IPS-NIHi7 (cell line): ENCODE results near the gene PEPD.

ENCODE experiments used
- DNase-seq: peaks from one replicate; pipeline ENCODE4 v3.0.0; 2012; ENCODE audit warnings: mixed read lengths; ENCODE audit errors: extremely low spot score

PEPD gene

DNA sequence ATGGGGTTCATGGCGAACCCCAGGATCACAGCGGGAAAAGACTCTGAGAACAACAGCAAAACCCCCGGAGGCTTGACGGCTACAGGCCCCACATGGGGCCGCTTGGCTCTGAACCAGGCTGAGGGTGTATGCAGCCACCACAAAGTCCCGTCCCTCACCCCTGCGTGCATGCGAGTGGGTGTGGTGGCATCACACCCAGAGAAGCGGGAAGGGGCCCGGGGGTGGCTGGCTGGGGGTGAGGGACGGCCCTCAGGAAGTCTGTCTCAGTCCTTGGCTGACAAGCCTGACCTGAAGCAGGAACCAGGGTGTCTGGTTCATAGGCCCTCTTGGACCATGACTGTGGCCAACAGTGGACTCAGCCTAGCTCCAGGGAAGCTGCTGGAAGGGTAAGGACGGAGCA lies 113.9 kb downstream of the PEPD start:
- no peak for DNase-seq

- DNase-seq, result no peak
These were observed 114.4 kb downstream of the PEPD start for GRCh38 chr19:33407140-33407551.

GRCh38 chr19:33406521-33407139 lies 115.0 kb downstream of the PEPD start:
- DNase-seq, result peak; percentile 94

DNA sequence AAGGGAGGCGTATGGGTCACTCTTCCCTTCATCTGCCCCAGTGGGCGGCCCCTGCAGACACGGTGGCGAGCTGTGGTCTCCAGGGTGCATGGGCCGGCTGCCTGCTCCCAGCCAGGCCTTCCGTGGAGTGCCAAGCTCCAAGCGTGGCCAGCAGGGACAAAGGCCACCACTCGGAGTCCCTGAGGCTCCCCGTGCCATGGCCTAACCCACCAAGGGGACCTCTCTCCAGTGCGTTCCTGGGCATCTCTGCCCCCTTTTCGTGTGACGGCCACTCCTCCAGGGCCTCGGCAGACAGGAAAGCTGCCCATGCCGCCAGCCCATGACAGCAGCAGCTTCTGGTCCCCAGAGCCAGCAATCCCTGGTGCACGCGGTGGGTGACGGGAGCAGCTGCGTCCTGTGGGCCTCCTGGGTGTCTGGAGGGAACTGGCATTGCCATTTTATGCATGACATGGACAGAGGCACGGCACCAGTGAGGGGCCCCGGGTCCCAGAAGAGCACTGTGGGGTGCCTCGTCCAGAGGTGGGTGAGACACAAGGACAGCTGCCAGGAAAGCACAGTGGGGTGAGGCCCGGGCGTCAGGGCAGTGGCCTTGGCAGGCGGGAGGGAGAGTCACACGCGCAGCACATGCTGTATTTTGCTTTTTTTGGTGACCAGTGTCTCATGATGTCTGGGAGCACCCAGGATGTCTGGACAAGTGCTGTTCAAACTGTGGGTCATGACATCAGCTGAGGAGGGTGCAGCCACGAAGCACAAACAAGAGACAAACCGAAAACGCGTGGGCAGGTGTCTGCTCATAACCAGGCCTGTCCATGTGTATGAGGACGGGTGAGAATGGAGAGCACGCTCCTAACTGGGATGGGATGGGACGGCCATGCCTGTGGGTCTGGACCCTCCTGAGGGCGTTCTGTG lies 115.8 kb downstream of the PEPD start:
- DNase-seq, result no peak

DNA sequence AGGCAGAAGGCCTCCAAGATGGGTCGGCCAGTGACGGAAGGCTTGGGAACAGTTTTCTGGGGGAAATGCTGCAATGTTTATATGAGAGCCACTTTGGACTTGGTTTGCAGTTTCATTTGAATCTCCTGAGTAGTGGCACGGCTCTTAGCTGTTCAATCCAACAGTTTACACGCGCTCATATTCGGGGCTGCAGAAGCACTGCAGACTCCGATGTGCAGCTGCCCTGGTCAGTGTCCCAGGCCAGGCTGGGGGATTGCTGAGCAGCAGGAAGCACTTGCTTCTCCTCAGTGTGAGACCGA lies 116.4 kb downstream of the PEPD start:
- no peak for DNase-seq

- no peak for DNase-seq
These were observed 116.9 kb downstream of the PEPD start for GRCh38 chr19:33404506-33405253.

- DNase-seq, result no peak
These were observed 117.7 kb downstream of the PEPD start for GRCh38 chr19:33403973-33404304.

DNA sequence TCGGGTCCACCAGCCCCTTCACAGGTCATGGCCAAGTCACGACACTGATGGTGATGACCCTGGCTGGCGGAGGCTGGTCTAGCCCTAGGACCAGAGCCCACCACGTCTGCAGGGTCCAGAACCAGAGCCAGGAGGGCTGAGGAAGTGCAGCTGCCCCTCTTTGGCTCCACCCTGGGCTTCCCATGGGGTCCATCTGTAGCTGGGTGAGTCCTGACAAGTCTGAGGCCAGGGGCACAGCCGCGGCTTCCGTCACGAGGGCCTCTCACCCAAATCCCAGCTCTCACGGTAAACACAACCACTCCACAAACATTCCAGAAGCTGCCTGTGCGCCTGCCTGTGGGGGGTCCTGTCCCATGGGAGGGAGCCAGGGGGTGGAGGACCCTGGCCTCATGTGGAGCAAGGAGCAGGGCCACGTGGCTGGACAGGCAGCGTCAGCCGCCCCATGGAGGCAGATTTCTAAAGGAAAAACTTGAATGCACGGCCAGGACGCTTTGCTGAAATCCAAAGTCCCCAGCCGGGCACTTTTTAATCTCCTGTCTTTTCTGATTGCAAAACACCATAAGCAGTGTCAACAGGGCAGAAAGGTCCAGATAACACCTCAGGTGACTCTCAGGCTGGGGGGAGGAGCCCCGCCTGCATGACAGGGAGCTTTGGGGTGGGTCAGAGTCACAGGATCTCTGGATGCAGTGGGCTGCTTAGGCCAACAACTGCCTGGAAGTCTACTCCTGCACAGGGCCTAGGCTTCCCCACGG lies 118.2 kb downstream of the PEPD start:
- DNase-seq, result no peak

DNA sequence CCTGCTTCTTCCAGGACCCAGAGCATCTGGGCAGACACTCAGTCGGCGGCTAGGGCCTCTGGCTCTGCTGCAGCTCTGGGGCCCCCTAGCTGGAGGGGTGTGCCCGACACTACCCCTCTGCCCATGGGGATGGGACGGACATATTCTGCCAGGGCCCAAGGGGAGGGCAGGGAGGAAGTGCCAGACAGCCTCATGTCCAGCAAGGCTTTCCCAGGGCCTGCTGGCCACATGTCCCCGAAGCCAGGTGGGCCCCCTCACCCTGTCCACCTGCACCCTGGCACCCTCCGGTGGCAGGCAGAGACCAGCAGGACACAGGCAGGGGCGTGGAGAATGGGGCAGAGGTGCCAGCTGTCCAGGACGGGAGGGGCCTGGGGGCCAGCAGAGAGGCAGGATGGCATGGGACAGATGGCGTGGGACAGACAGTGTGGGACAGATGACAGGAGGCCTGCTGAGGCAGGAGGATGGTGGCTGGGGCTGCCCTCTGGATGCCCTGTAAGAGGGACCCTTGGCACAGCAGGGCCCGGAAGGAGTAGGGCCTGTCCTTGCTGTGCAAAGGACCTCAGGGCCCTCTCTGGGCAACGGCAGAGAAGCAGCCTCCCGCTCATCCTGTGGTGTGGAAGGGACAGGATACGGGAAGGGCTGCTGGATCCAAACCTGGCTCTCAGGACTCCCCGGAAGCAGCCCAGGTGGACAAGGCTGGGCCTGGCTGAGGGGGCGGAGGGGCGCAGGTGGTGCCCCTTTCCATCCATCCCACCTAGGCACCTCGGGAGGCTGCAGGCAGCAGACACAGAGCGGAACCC lies 119.0 kb downstream of the PEPD start:
- no peak for DNase-seq

DNA sequence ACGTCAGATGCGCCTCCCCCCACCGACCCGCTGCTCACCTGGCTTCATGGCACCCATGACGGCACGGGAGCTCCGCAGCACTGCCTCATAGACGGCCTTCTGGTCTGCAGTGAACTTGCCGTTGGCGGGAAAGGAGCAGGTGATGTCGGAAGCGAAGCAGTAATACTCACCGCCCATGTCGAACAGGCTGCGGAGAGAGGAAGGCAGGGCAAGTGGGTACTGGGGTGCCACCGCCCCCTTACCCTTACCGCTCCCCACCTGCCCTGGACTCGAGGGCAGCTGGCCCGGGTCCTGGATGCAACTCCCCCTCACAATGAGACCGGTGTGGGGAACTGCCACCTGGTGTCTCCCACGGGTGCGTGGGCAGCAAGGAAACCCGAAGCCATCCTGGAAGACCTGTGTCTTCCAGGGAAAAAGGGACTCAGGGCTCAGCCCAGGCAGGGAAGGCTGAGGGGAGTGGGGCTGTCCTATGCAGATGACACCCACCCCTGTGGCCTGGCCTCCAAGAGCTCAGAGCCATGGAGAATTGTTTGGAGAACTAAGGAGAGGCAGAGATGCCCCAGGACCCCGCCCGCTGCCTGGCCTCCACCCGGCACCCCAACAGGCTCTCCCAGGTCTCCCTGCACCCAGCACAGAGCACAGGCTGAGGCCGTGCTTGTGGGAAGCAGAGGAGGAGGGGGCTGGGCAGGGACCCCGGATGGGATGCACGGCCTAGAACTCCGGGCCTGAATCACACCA lies 119.7 kb downstream of the PEPD start:
- DNase-seq, result no peak

- no peak for DNase-seq
These were observed 120.5 kb downstream of the PEPD start for GRCh38 chr19:33400856-33401682.

GRCh38 chr19:33399745-33400681 lies 121.6 kb downstream of the PEPD start:
- no peak for DNase-seq

DNA sequence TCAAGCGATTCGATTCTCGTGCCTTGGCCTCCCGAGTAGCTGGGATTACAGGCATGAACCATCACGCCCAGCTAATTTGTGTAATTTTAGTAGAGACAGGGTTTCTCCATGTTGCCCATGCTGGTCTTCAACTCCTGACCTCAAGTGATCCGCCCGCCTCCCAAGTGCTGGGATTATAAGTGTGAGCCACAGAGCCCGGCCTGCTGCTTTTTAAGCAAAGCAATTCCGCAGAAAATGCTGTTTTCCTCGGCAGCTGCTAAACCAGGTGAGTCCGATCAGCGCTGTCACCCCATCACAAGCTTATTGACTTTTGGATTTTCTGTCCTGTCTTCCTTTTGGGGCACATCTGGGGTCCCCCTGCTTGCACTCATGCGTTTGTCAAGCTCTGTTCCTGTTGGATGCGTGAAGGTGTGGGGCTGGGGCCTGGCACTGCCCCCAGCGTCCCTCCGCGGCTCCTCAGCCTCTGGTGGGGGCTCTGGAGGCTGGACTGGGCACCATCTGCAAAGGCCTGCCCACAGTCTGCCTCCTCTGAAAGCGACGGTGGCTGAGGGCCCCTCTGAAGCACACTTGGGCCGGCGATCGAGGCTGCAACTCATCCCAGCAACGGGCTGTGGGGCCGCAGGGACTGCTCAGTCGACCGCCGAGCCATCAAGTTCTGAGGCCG lies 122.4 kb downstream of the PEPD start:
- DNase-seq, result no peak

DNA sequence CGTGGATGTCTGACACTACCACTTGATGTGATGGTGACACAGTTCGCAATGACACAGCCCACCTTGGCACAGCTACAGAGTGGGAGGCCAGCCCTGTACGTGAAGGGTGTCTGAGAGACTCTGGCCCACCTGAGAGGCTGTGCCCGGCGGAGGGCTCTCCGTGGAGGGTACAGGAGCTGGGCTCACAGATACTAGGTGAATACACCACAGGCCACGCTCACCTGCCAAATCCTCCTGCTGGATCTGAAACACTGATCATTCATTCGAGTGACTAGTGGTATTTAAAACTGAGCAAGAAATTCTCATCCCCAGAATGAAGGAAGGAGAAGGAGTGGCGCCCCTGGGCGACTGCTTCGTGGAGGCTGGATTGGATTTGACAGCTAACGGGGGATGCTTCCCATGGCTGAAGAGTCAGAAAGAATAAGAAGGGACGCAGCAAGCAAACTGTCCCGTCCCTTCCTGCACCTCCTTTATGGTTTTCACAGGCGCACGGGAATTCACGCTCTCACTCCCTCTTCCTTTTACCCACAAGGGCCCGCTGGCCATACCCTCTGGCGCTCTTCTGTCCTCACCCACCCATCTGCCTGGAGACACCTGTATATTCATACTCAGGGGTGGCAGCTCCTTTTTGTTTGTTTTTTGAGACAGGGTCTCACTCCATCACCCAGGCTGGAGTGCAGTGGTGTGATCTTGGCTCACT lies 123.1 kb downstream of the PEPD start:
- DNase-seq, result no peak

- peak; percentile 66 for DNase-seq
These were observed 123.8 kb downstream of the PEPD start for GRCh38 chr19:33397536-33398360.

DNA sequence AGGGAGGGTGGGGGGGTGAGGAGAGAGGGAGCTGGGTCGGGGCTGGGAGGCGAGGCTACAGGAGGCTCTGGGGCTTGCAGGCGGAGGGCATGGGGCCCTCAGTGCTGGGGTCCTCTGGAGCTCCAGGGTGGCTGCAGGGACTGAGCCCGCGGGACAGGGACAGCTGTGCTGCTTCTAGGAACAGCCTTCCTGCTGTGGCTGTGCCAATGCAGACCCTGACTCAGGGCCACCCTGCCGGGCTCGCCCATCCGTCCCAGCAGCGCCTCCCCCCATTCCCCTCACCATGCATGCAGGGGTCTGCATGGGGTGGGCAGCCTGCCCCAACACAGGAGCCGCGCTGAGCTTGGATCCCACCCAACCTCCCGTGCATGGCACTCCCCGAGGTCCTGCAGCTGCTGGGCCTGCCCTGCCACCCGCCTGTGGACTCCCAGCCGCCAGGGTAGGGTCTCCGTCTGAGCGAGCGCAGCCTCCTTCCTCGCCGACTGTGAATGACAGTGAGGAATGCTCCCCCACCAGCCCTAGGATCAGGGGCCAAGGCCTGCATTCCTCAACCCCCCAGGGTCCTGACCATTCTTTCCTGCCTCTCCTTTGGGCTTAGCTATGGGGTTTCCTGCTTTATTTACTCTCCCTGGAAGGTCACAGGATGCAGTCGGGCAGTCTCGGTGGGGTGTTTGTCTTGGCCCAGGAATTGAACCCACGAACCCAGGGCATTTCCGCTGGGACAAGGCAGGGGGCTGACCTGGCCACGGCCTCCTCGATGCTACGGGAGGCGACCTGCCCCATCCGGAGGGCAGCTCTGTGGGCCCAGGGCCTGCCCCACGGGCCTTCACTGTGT lies 124.7 kb downstream of the PEPD start:
- DNase-seq, result peak; percentile 66
